Liver (tissue), 9 donors: Measurements from ENCODE around the gene ZFP36L1. TPM values are rescaled to one million over a fixed set of nuclear protein-coding genes. Genes with fewer than 3 reads are reported as not detected.

Experiments used
- DNase-seq: peaks from one replicate; pipeline ENCODE4 v3.0.0-alpha.2; 2017; ENCODE audit warnings: low spot score
- H3K27ac ChIP-seq, 2 donors: one replicate each; pipeline ENCODE4 v1.7.0; 2013; ENCODE audit warnings: inconsistent platforms in 2 of 2, low read length in 2 of 2, control low read depth in 1 of 2, low read depth in 1 of 2, mild to moderate bottlenecking in 1 of 2
- H3K27me3 ChIP-seq, 4 donors: one replicate each; pipeline versions ENCODE4 v1.6.1 to v1.7.0; 2013; ENCODE audit warnings: low read length in 3 of 4, inconsistent platforms in 1 of 4, mild to moderate bottlenecking in 1 of 4, moderate library complexity in 1 of 4; ENCODE audit not compliant: control insufficient read depth in 4 of 4, insufficient read depth in 4 of 4
- H3K36me3 ChIP-seq, 4 donors: one replicate each; pipeline versions ENCODE4 v1.6.1 to v1.7.0; 2013; ENCODE audit warnings: low read length in 3 of 4, mild to moderate bottlenecking in 3 of 4, low read depth in 1 of 4, moderate library complexity in 1 of 4; ENCODE audit not compliant: control insufficient read depth in 4 of 4, insufficient read depth in 3 of 4
- H3K4me1 ChIP-seq, 4 donors: one replicate each; pipeline versions ENCODE4 v1.6.1 to v1.7.0; 2013; ENCODE audit warnings: low read length in 3 of 4, mild to moderate bottlenecking in 3 of 4, moderate library complexity in 1 of 4; ENCODE audit not compliant: control insufficient read depth in 4 of 4, insufficient read depth in 4 of 4
- H3K4me3 ChIP-seq, 3 donors: one replicate each; pipeline versions ENCODE4 v1.6.1 to v1.7.0; 2013; ENCODE audit warnings: low read length in 3 of 3, control low read depth in 1 of 3, low read depth in 1 of 3, mild to moderate bottlenecking in 1 of 3
- H3K9ac ChIP-seq, 2 donors: one replicate each; pipeline ENCODE4 v1.7.0; 2013; ENCODE audit warnings: low read length in 2 of 2, mild to moderate bottlenecking in 2 of 2, moderate library complexity in 2 of 2, control low read depth in 1 of 2, low read depth in 1 of 2
- H3K9me3 ChIP-seq, 4 donors: one replicate each; pipeline versions ENCODE4 v1.6.1 to v1.7.0; 2013; ENCODE audit warnings: low read length in 3 of 4; ENCODE audit not compliant: control insufficient read depth in 4 of 4
- ATF3 ChIP-seq: IDR thresholded peaks from 2 replicates; pipeline ENCODE4 v1.6.1; 2016; ENCODE audit warnings: antibody characterized with exemption
- CTCF ChIP-seq: fragments of 150-350 bp; IDR thresholded peaks from 2 replicates; pipeline ENCODE4 v1.5.1; 2017; ENCODE audit warnings: improper control_type of control experiment, low read depth, low read length; ENCODE audit not compliant: missing input control
- EGR1 ChIP-seq, 2 donors: IDR thresholded peaks; 2 replicates each; pipeline ENCODE4 v1.6.1; 2016 to 2018; ENCODE audit warnings: antibody characterized with exemption in 2 of 2, low read depth in 2 of 2
- FOXA1 ChIP-seq: IDR thresholded peaks from 2 replicates; pipeline ENCODE4 v1.6.1; 2016; ENCODE audit warnings: antibody characterized with exemption
- FOXA2 ChIP-seq: IDR thresholded peaks from 2 replicates; pipeline ENCODE4 v1.6.1; 2016; ENCODE audit warnings: antibody characterized with exemption
- GABPA ChIP-seq, 2 donors: IDR thresholded peaks in 1 of 2; conservative IDR thresholded peaks in 1 of 2; 2 replicates each; pipeline ENCODE4 v1.6.1; 2016; ENCODE audit warnings: antibody characterized with exemption in 2 of 2, mild to moderate bottlenecking in 1 of 2, moderate library complexity in 1 of 2
- HNF4A ChIP-seq, 2 donors: conservative IDR thresholded peaks; 2 replicates each; pipeline ENCODE4 v1.6.1; 2016; ENCODE audit warnings: antibody characterized with exemption in 2 of 2, mild to moderate bottlenecking in 2 of 2
- HNF4G ChIP-seq: IDR thresholded peaks from 2 replicates; pipeline ENCODE4 v1.6.1; 2016; ENCODE audit warnings: antibody characterized with exemption
- JUND ChIP-seq, 2 donors: IDR thresholded peaks; 2 replicates each; pipeline ENCODE4 v1.6.1; 2016; ENCODE audit warnings: antibody characterized with exemption in 2 of 2
- MAX ChIP-seq: IDR thresholded peaks from 2 replicates; pipeline ENCODE4 v1.6.1; 2016; ENCODE audit warnings: antibody characterized with exemption
- NR2F2 ChIP-seq: IDR thresholded peaks from 2 replicates; pipeline ENCODE4 v1.6.1; 2016; ENCODE audit warnings: antibody characterized with exemption
- RAD21 ChIP-seq, 2 donors: IDR thresholded peaks; 2 replicates each; pipeline ENCODE4 v1.6.1; 2016; ENCODE audit warnings: antibody characterized with exemption in 2 of 2, mild to moderate bottlenecking in 2 of 2
- REST ChIP-seq: IDR thresholded peaks from 2 replicates; pipeline ENCODE4 v1.6.1; 2016; ENCODE audit warnings: antibody characterized with exemption, mild to moderate bottlenecking
- RXRA ChIP-seq, 2 donors: IDR thresholded peaks; 2 replicates each; pipeline ENCODE4 v1.6.1; 2017 to 2018; ENCODE audit warnings: antibody characterized with exemption in 2 of 2, mild to moderate bottlenecking in 1 of 2
- SP1 ChIP-seq: IDR thresholded peaks from 2 replicates; pipeline ENCODE4 v1.6.1; 2018; ENCODE audit warnings: antibody characterized with exemption, mild to moderate bottlenecking
- TAF1 ChIP-seq: conservative IDR thresholded peaks from 2 replicates; pipeline ENCODE4 v1.6.1; 2016; ENCODE audit warnings: antibody characterized with exemption, mild to moderate bottlenecking
- YY1 ChIP-seq: IDR thresholded peaks from 2 replicates; pipeline ENCODE4 v1.6.1; 2016; ENCODE audit warnings: antibody characterized with exemption, mild to moderate bottlenecking
- ZBTB33 ChIP-seq: IDR thresholded peaks from 2 replicates; pipeline ENCODE4 v1.6.1; 2016; ENCODE audit warnings: antibody characterized with exemption
- WGBS: extraction: QIAGEN DNeasy Blood & Tissue Kit; methylation state at CpG from one replicate; pipeline ENCODE4 v1.1.7; 2013; 5-methylcytosine and 5-hydroxymethylcytosine counted together
- polyA plus RNA-seq, 2 donors: library from polyadenylated mRNA; stranded (reverse) in 1 of 2; unstranded in 1 of 2; fragments of 200-250 nt in 1 of 2; fragments of >200 nt in 1 of 2; fragmentation: Nextera tagmentation in 1 of 2; extraction: Ambion mirVana in 1 of 2; gene quantifications; one replicate each; pipeline versions ENCODE4 v1.2.1 to v1.2.3, GENCODE V29; 2013 to 2015
- total RNA-seq, 2 donors: library from RNA; depleted of rRNA; stranded (reverse); fragments of >200 nt; gene quantifications; one replicate each; pipeline ENCODE4 v1.2.3, GENCODE V29; 2014
- donor health status: healthy.
- donor health status: healthy.
- donor health status: healthy.
- donor health status: healthy.
- donor health status: healthy.

Gene ZFP36L1
- total and polyA plus RNA-seq, 4 donors: 25.0 to 170 (median 69.5) TPM

- WGBS: 69% methylated on average over 4 of the region's 4 CpGs
- H3K4me1 ChIP-seq: peaks cover 20 to 84% (median 62%) of the 10 kb centered on the region in 4 donors
These were observed 29.3 kb upstream of the ZFP36L1 start for GRCh38 chr14:68822132-68822651.

GRCh38 chr14:68820999-68821683 lies 28.3 kb upstream of the ZFP36L1 start:
- no peaks in the 10 kb centered on the region for H3K36me3 ChIP-seq
- no peak overlapping the region for H3K9ac ChIP-seq
- WGBS: 46% methylated on average over 18 of the region's 18 CpGs
- no peak for DNase-seq
- H3K9me3 ChIP-seq: no peaks in the 10 kb centered on the region
- H3K4me3 ChIP-seq: peak overlapping the region in 1 of 3 donors; percentile 39
- TF ChIP-seq SP1 (peak; percentile 72), FOXA1 (no peak), REST (no peak), NR2F2 (no peak), JUND (IDR thresholded peaks at IDR 0.05) (no peak), RAD21 (IDR thresholded peaks at IDR 0.05) (no peak), HNF4A (conservative IDR thresholded peaks at IDR 0.05) (peak; percentile 38 to 55), ZBTB33 (no peak), ATF3 (no peak), MAX (no peak), TAF1 (no peak), GABPA (IDR thresholded peaks at IDR 0.05 in 1 of 2, conservative IDR thresholded peaks at IDR 0.05 in 1 of 2) (no peak), RXRA (IDR thresholded peaks at IDR 0.05) (peak; percentile 78 to 89), EGR1 (IDR thresholded peaks at IDR 0.05; ENCODE audit: low read depth in 2 of 2) (no peak), FOXA2 (no peak), CTCF (no peak), HNF4G (no peak), YY1 (no peak)
- peak overlapping the region; percentile 86 to 90 for H3K27ac ChIP-seq
- H3K4me1 ChIP-seq: peaks cover 20 to 81% (median 65%) of the 10 kb centered on the region in 4 donors
- no peaks in the 10 kb centered on the region for H3K27me3 ChIP-seq

More at GRCh38 chr14:68822132-68822651, 29.3 kb upstream of the ZFP36L1 start:
- DNase-seq: no peak
- Histone ChIP-seq H3K9ac (peak overlapping the region in 1 of 2 donors; percentile 29), H3K27me3 (no peaks in the 10 kb centered on the region), H3K4me3 (no peak overlapping the region), H3K36me3 (no peaks in the 10 kb centered on the region), H3K27ac (peak overlapping the region; percentile 86 to 90), H3K9me3 (no peaks in the 10 kb centered on the region)
- TF ChIP-seq RXRA (IDR thresholded peaks at IDR 0.05) (peak in 1 of 2 donors; percentile 23), GABPA (IDR thresholded peaks at IDR 0.05 in 1 of 2, conservative IDR thresholded peaks at IDR 0.05 in 1 of 2) (no peak)
